ENCODE measurements around the gene SYAP1.
"Not testable (repeated sequence)": the region's sequence is repeated elsewhere in the genome, so short reads cannot be mapped to it uniquely, and the experiment has no call there.

The SYAP1 gene, protein sequence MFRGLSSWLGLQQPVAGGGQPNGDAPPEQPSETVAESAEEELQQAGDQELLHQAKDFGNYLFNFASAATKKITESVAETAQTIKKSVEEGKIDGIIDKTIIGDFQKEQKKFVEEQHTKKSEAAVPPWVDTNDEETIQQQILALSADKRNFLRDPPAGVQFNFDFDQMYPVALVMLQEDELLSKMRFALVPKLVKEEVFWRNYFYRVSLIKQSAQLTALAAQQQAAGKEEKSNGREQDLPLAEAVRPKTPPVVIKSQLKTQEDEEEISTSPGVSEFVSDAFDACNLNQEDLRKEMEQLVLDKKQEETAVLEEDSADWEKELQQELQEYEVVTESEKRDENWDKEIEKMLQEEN

GRCh38 chrX:16719334-16720084, at the start of gene SYAP1:
Gene SYAP1, plus strand, starts transcription at chrX:16719612. Its CDS starts 113 bp downstream, at chrX:16719725.
- DNase-seq (ENCODE audit: low read depth), result peak; percentile 92
- H3K4me3 ChIP-seq (ENCODE audit: low read depth, low read length), result peak within 1 kb of the TSS; percentile 67

DNA sequence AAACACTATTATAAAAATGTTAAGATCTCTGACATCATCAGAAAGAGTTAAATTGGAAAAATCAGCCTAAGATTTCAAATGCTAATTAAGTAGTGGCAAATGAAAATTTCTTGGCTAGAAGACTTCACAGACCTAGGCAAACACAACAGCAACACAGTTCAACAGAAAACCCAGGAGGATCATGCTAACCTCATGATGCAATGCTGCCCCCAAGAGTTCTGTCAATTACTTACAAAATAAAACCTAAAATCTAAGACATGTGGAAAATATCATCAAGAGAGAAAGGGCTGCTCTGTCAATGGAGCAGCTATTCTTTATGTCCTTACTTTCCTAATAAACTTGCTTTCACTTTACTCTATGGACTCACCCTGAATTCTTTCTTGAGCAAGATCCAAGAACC, 48.4 kb upstream of the SYAP1 start:
- H3K4me3 ChIP-seq (ENCODE audit: low read depth, low read length), result no peak overlapping the region
- DNase-seq (ENCODE audit: low read depth), result peak; percentile 15

DNA sequence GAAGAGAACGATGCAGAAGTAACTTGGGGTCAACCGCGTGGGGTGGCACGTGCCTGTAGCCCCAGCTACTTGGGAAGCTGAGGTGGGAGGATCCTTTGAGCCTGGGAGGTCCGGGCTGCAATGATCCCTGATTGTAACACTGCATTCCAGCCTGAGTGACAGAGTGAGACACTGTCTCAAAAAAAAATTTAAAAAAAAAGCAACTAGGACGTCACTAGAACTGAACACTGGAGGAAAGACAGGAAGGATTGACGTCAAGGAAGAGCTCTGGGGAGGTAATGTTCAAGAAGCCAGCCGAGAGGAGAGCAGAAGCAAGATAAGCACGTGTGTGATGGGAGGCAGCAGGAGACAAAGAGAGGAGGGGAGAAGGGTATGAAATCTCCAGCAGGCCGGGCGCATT, 40.7 kb upstream of the SYAP1 start:
- no peak overlapping the region for H3K4me3 ChIP-seq (ENCODE audit: low read depth, low read length)
- DNase-seq (ENCODE audit: low read depth), result no peak

- H3K4me3 ChIP-seq (ENCODE audit: low read depth, low read length), result no peak overlapping the region
- DNase-seq (ENCODE audit: low read depth), result no peak
These were observed 36.3 kb upstream of the SYAP1 start for GRCh38 chrX:16683007-16683664.

DNA sequence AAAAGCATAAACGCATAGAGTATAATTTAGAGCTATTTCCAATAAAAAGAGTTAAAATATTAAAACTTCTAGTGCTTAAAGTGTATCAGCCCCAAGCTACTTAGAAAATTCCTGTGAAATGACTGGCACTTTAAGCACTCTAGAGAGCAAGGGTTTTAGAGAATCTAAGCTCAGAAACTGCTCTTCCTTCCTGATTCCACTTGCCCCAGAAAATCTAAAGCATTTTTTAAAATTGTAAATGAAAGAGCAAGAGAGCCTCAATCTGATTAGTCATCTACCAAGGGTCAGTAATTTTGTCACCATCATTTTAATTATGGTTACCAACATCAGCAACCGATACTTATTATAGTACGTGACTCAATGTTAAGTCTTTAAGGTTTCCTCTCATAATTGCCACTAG, 31.9 kb upstream of the SYAP1 start:
- DNase-seq (ENCODE audit: low read depth), result no peak
- H3K4me3 ChIP-seq (ENCODE audit: low read depth, low read length), result no peak overlapping the region

DNA sequence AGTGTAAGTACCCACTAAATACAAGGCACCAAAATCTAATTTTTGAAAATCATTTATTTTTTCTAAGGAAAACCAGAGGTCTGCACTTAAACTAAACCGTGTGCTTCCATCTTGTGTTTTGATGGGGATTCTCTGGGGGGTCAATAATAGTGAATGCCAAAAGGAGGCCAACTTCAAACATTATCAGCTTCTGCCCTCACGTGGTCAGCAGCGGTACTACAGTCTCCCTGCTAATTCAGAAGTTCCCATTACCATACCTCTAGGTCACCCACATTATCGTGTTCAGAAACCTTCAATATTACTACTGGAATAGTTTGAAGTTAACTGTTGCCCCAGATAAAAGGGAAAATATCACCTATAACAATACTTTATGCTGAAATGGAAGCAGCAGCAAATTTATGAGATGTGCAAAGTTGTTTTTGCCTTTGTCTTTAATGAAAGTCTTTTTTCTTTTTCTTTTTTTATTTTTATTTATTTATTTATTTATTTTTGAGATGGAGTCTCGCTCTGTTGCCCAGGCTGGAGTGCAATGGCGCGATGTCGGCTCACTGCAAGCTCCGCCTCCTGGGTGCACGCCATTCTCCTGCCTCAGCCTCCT, 24.2 kb upstream of the SYAP1 start:
- H3K4me3 ChIP-seq (ENCODE audit: low read depth, low read length), result no peak overlapping the region
- DNase-seq (ENCODE audit: low read depth), result no peak

- no peak overlapping the region for H3K4me3 ChIP-seq (ENCODE audit: low read depth, low read length)
- DNase-seq (ENCODE audit: low read depth), result no peak
These were observed 22.5 kb upstream of the SYAP1 start for GRCh38 chrX:16696956-16697355.

DNA sequence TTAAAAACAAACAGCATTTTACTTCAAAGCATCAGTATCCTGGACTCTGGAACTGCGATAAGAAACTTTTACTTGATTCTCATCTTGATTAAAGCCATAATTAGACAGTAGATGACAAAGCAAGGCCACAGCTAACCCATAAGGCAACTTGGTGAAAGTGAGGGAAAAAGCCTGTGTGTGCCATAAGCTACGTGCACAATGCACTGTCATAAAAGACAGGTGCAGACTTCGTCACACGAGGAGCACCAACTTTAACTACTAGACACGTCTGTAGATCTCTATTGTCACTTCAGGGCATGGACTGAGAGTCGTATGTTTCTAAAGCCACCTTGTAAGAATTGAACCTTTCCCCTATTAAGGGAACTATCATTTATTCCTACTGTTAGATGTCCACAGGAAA, 20.0 kb upstream of the SYAP1 start:
- no peak overlapping the region for H3K4me3 ChIP-seq (ENCODE audit: low read depth, low read length)

GRCh38 chrX:16700734-16701133, 18.7 kb upstream of the SYAP1 start:
- no peak overlapping the region for H3K4me3 ChIP-seq (ENCODE audit: low read depth, low read length)
- no peak for DNase-seq (ENCODE audit: low read depth)

More for the DNA sequence above, 20.0 kb upstream of the SYAP1 start:
- DNase-seq (ENCODE audit: low read depth), result no peak

GRCh38 chrX:16702700-16703599, 16.5 kb upstream of the SYAP1 start:
- no peak overlapping the region for H3K4me3 ChIP-seq (ENCODE audit: low read depth, low read length)
- DNase-seq (ENCODE audit: low read depth), result no peak

GRCh38 chrX:16705370-16705769, 14.0 kb upstream of the SYAP1 start:
- DNase-seq (ENCODE audit: low read depth), result no peak
- H3K4me3 ChIP-seq (ENCODE audit: low read depth, low read length), result no peak overlapping the region

- no peak for DNase-seq (ENCODE audit: low read depth)
- no peak overlapping the region for H3K4me3 ChIP-seq (ENCODE audit: low read depth, low read length)
These were observed 11.4 kb upstream of the SYAP1 start for GRCh38 chrX:16708016-16708415.

DNA sequence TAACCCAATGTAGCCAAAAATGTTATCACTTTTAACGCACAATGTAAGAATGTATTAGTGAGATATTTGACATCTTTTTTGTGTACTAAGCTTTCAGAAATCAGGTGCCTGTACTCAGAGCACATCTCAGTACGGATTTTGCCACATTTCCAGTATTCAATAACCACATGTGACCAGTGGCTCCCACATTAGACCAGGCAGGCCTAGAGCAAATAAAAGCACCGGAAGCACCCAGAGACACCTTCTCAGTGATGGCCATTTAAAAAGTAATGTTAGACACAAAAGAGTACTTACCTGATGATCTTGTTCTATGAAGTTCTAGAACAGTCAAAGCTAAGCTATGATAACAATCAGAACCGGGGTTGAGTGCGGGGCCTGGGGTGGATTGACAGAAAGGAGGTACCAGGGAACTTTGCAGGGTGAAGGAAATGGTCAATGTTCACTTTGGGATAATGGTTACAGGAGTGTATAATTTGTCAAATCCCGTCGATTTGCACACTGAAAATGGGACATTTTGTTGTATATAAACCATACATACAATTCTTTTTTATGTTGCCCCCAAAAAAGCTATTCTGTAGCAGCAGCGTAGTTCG, 8.1 kb upstream of the SYAP1 start:
- H3K4me3 ChIP-seq (ENCODE audit: low read depth, low read length), result peak overlapping the region; percentile 66
- DNase-seq (ENCODE audit: low read depth), result no peak

GRCh38 chrX:16711893-16712547, 7.4 kb upstream of the SYAP1 start:
- DNase-seq (ENCODE audit: low read depth), result no peak
- H3K4me3 ChIP-seq (ENCODE audit: low read depth, low read length), result peak overlapping the region; percentile 66

DNA sequence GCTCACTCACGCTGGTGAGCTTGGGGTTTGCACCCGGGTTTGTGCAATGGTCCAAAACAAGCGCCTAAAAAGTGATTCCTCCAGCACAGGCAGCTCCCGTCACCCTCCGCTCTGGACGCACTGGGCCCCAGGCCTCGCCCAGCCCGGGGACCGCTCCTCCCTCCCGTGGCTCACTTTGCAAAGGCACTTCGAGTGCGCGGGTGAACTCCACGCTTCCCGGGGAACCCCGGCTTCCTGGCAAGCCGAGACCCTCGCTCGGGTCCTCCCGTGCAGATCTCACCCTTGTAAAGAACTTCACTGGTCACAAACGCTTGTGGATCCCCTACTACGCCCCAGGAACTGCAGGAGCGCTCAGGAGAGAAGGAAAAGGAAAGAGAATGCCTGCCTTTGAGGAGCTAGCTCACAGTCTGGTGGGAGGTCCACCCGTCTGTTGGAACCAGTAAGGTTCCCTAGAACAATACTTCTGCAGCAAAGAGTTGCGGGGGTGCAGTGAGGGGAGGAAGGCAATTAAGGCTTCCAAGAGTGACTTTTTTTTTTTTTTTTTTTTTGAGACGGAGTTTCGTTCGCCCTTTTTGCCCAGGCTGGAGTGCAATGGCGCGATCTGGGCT, 6.8 kb upstream of the SYAP1 start, which contains the start of gene CTPS2:
Gene CTPS2 (minus strand): TSS at position 122 of the 608 bp plus-strand sequence. CDS start 9,767 bp downstream, outside the sequence.
- peak within 1 kb of the TSS; percentile 66 for H3K4me3 ChIP-seq (ENCODE audit: low read depth, low read length)
- no peak for DNase-seq (ENCODE audit: low read depth)

DNA sequence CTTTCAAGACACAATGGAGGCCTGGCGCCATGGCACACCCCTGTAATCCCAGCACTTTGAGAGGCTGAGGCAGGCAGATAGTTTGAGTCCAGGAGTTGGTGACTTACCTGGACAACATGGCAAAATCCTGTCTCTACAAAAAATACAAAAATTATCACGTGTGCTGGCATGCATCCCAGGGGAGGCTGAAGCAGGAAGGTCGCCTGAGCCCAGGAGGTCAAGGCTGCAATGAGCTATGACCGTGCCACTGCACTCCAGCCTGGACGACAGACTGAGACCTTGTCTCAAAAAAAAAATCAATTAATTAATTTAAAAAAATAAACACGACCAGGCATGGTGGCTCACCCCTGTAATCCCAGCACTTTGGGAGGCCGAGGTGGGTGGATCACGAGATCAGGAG, 4.9 kb upstream of the SYAP1 start:
- DNase-seq (ENCODE audit: low read depth), result no peak
- H3K4me3 ChIP-seq (ENCODE audit: low read depth, low read length), result no peak overlapping the region

DNA sequence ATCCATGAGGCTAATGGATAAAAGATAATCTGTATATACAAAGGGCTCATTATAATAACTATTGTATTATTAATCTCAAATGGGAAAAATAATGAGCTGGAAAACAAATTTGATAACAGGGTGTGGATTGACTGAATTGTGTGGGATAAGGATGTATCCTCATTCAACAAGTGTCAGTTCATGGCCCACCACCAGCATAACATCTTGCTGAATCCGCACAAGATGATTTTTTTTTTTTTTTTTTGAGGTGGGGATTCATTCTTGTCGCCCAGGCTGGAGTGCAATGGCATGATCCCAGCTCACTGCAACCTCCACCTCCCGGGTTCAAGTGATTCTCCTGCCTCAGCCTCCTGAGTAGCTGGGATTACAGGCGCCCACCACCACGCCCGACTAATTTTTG, 3.8 kb upstream of the SYAP1 start:
- DNase-seq (ENCODE audit: low read depth); H3K4me3 ChIP-seq (ENCODE audit: low read depth, low read length): not testable (repeated sequence)

DNA sequence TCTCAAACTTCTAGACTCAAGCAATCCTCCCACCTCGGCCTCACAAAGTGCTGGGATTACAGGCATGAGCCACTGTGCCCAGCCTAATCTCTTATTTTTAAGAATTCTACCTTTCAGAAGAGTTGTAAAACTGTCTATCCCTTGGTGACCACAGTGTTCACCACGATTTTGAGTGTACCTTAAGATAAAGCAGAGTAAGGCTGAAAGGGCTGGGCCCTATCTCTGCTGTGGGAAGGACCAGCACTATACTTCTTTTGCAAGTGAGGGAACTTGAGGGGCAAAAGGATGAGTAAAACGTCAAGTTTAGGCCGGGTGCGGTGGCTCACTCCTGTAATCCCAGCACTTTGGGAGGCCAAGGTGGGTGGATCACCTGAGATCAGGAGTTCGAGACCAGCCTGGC, 3.0 kb upstream of the SYAP1 start:
- DNase-seq (ENCODE audit: low read depth); H3K4me3 ChIP-seq (ENCODE audit: low read depth, low read length): not testable (repeated sequence)
